Measurements from ENCODE around the gene CAMK2G. TPM values are rescaled to one million over a fixed set of nuclear protein-coding genes. Genes with fewer than 3 reads are reported as not detected.

CAMK2G gene
- total RNA-seq, 1 donor from 2014 or later, result 25.8 TPM

DNA sequence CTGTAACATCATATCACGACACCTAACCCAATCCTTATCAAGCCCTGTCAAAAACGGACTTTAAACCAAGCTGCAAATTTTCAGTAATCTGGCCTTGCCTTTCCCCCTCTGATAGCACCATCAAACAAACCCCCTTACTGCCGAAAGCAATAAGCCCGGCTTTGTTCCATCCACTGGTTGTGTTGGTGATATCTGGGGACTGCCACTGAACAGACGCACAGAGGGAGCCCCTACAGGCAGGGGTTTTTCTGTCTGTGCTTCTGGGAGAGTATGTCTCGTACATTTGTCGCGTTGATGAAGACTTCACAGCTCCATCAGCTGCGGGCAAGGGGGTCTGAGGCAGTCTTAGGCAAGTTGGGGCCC is 36.0 kb upstream of the CAMK2G start:
- Mint-ChIP-seq H3K4me1 (ENCODE audit: low read depth) (peaks cover 40% of the 10 kb centered on the region), H3K27ac (peak overlapping the region; percentile 62), H3K27me3 (ENCODE audit: low read depth) (peaks cover 7% of the 10 kb centered on the region), H3K36me3 (ENCODE audit: low read depth) (peaks cover 26% of the 10 kb centered on the region), H3K9me3 (no peaks in the 10 kb centered on the region), H3K4me3 (ENCODE audit: low read depth) (peak overlapping the region; percentile 81)
- DNase-seq (ENCODE audit: low spot score), result no peak
- intact Hi-C loops (cut with micrococcal nuclease), result no loop called here

DNA sequence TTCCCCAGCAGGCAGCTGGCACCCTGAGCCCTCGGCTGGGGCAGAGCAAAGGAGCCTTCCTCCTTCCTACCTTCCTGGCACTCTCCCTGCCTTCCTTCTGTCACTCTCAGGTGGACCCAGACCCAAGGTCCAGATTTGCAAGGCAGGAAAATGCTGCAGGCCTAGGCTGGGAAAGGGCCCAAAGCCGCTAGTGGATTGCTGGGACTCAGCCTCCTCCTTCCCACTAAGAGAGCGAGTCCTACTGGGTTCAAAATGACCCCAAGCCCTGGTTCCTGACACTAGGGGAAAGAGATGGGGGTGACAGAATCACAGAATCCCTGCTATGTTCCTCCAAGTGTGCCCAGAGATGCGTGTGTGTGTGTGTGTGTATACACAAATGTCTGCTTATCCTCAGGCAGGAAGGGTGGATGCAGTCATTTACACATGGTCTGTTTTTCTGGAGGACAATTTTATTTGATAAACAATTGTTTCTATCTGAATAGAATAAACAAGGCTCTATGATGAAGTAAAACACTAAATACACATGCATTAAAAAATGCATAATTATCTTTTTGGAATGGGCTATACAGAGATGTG is 35.3 kb upstream of the CAMK2G start:
- no peak for DNase-seq (ENCODE audit: low spot score)
- peak overlapping the region; percentile 58 for H3K4me3 Mint-ChIP-seq (ENCODE audit: low read depth)
- H3K4me1 Mint-ChIP-seq (ENCODE audit: low read depth), result peaks cover 40% of the 10 kb centered on the region
- H3K36me3 Mint-ChIP-seq (ENCODE audit: low read depth), result peaks cover 19% of the 10 kb centered on the region
- H3K9me3 Mint-ChIP-seq, result no peaks in the 10 kb centered on the region
- H3K27ac Mint-ChIP-seq, result peak overlapping the region; percentile 73
- H3K27me3 Mint-ChIP-seq (ENCODE audit: low read depth), result peaks cover 6% of the 10 kb centered on the region
- intact Hi-C loops (cut with micrococcal nuclease), result loop anchor here (1.0 to 2.0 kb wide), 3 partner anchors 13 to 47 kb away; no protein-coding TSS in a partner anchor

DNA sequence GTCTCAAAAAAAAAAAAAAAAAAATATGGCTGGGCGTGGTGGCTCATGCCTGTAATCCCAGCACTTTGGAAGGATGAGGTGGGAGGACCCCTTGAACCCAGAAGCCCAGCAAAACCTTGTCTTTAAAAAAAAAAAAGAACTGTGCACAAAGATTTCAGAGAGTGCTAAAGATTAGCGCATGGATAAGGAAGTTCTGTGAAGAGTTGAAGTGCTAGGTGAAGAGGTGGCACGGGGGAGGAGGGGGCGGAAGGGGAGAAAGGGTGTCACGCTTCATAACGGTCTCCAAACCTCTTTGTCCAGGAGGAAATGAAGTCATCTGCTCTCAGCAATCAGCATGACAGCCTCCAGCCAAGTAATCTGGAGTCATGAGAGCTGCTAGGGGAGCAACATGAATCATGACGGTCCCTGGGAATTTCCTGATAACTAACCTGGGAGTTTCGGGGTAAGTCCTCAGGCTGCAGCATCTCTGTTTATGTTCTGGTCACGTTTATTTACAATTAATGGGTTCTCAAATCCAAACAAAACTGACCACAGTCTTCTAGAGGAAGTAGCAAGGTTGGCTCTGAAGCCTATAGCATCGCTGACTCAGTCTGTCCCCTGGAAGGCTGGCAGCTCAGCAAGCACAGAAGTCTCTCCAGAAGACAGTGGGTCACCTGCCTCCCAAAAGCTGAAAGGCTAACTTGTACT is 34.6 kb upstream of the CAMK2G start:
- peak; percentile 53 for DNase-seq (ENCODE audit: low spot score)
- H3K27ac Mint-ChIP-seq, result peak overlapping the region; percentile 73
- H3K9me3 Mint-ChIP-seq, result no peaks in the 10 kb centered on the region
- H3K36me3 Mint-ChIP-seq (ENCODE audit: low read depth), result peaks cover 12% of the 10 kb centered on the region
- peaks cover 5% of the 10 kb centered on the region for H3K27me3 Mint-ChIP-seq (ENCODE audit: low read depth)
- H3K4me3 Mint-ChIP-seq (ENCODE audit: low read depth), result peak overlapping the region; percentile 58
- intact Hi-C loops (cut with micrococcal nuclease), result loop anchor here (1.0 to 2.0 kb wide), 3 partner anchors 13 to 48 kb away; no protein-coding TSS in a partner anchor
- peaks cover 40% of the 10 kb centered on the region for H3K4me1 Mint-ChIP-seq (ENCODE audit: low read depth)

DNA sequence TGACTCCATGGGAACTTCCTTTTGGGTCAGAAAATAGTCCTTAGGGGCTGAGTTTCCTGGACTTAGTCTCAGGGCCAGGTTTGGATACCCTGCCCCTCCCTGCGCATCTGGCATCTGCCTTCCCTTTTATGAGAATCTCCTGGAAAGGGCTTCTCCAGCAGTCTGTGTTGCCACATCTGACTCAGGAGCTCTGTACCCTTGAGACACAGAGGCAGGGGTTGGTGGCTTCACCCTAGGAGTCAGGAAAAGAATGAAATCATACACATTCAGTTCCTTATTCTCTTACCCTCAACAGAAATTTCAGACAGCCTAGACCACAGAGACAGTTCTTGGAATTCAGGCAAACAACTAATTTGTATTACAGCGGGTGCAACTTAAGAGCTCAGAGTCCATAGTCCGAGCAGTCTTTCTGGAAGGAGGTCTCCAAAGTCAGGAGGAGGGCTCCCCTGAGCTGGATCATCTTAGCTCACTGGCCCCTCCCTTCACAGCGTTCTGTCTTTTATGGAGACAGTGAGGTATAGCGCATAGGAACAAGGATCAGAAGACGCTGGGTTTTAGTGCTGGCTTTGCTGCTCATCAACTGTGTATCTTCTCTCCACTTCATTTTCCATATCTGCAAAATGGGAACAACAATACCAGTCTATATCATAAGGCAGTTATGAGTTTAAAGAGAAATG is 33.6 kb upstream of the CAMK2G start:
- peaks cover 40% of the 10 kb centered on the region for H3K4me1 Mint-ChIP-seq (ENCODE audit: low read depth)
- H3K9me3 Mint-ChIP-seq, result no peaks in the 10 kb centered on the region
- peak overlapping the region; percentile 58 for H3K4me3 Mint-ChIP-seq (ENCODE audit: low read depth)
- no peak for DNase-seq (ENCODE audit: low spot score)
- intact Hi-C loops (cut with micrococcal nuclease), result loop anchor here (2.0 kb wide), 2 partner anchors 19 to 49 kb away; no protein-coding TSS in a partner anchor
- peak overlapping the region; percentile 59 for H3K27ac Mint-ChIP-seq
- H3K36me3 Mint-ChIP-seq (ENCODE audit: low read depth), result peaks cover 3% of the 10 kb centered on the region
- peaks cover 5% of the 10 kb centered on the region for H3K27me3 Mint-ChIP-seq (ENCODE audit: low read depth)

DNA sequence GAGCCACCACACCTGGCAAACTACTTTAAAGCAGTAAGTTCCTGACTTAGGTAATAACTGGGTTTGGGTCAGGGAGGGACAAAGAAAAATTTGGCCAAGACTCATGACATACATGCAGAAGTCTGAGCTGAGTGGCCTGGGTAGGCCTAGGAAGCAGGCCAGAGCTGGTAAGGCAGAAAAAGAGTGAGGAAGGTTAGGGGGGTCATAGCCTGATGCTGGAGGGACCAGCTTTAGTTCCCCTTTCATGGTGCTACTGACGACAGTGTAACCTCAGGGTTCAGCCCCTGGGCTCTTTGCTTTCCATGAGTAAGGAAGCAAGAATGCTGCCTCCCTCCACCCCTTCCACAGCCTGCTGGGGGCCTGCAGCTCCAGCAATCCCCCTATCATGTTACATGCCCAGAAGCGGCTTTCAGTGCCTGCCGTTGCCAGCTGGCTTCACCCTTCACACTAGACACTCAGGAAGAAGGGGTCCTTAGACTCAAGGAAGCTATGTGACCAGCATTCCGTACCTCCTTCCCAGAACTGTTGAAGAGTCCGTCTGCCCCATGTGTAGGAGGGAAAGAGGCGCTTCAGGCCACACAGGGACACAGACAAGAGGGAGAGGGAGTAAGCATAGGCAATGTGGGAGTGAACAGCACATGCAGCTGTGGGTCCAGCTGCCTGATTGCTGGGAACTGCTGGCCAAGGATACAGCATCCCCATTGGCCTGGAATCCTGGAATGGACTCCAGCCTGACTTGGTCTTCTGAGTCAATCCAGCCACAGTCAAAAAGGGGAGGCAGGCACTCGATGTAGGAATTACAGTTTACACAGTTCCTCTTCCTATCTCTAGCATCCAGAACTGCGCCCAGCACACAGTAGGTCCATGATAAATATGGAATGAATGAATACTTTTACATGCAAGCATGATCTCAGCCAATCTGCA is 32.4 kb upstream of the CAMK2G start:
- peaks cover 8% of the 10 kb centered on the region for H3K27me3 Mint-ChIP-seq (ENCODE audit: low read depth)
- H3K4me1 Mint-ChIP-seq (ENCODE audit: low read depth), result peaks cover 37% of the 10 kb centered on the region
- H3K27ac Mint-ChIP-seq, result no peak overlapping the region
- intact Hi-C loops (cut with micrococcal nuclease), result no loop called here
- no peaks in the 10 kb centered on the region for H3K9me3 Mint-ChIP-seq
- DNase-seq (ENCODE audit: low spot score), result no peak
- no peaks in the 10 kb centered on the region for H3K36me3 Mint-ChIP-seq (ENCODE audit: low read depth)
- H3K4me3 Mint-ChIP-seq (ENCODE audit: low read depth), result no peak overlapping the region

DNA sequence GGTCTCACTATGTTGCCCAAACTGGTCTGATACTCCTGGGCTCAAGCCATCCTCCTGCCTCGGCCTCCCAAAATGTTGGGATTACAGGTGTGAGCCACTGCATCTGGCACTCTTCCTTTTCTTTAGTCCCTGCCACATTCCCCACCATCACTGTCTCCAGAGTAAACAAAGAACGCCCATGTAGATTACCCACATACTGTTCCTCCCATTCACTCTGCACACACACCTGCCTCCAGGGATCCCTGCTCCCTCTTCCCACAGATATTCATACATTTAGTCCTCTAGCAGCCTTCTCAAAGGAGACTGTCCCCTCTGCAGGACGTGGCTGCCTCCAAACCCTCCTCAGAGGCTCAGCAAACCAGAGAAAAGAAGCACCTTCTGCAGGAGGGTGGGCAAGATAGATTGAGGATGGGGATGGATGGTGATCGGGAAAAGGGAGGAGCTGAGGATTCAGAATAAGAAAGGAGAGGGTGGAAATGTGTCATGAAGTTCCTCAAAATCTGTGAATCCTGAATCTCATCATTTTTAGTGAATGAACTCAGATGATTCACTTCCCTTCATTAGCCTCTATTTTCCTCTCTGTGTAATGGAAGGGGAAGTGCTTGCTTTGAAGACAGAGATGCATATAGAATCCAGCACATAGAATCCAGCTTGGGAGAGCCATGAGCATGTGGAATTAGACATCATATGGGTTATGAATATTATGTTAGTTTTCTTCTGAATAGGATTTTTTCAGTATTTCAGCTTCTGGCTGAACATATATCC is 31.1 kb upstream of the CAMK2G start:
- no peak for DNase-seq (ENCODE audit: low spot score)
- no peak overlapping the region for H3K4me3 Mint-ChIP-seq (ENCODE audit: low read depth)
- H3K9me3 Mint-ChIP-seq, result no peaks in the 10 kb centered on the region
- H3K27me3 Mint-ChIP-seq (ENCODE audit: low read depth), result peaks cover 6% of the 10 kb centered on the region
- intact Hi-C loops (cut with micrococcal nuclease), result no loop called here
- peaks cover 29% of the 10 kb centered on the region for H3K4me1 Mint-ChIP-seq (ENCODE audit: low read depth)
- H3K36me3 Mint-ChIP-seq (ENCODE audit: low read depth), result no peaks in the 10 kb centered on the region
- no peak overlapping the region for H3K27ac Mint-ChIP-seq

DNA sequence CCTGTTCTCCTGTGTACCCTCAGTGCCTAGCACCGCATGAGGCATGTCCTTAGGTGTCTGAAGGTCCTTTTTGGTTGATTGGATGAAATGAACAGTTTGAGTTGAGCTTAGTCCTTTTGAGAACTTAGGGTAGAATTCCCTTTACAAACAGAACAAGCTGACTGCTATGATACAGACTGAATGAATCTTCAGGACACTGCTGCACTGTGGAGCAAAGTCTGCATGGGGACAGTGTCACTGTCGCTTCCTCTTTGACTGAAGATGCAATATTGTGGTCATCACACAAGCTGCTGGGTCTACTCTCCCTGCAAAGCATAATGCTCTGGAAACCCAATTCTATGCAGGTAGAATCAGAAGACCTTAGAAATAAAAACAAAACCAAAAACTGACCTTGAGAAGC is 28.0 kb upstream of the CAMK2G start:
- no peak for DNase-seq (ENCODE audit: low spot score)
- intact Hi-C loops (cut with micrococcal nuclease), result no loop called here
- Mint-ChIP-seq H3K4me1 (ENCODE audit: low read depth) (peaks cover 8% of the 10 kb centered on the region), H3K27ac (no peak overlapping the region), H3K4me3 (ENCODE audit: low read depth) (no peak overlapping the region), H3K9me3 (no peaks in the 10 kb centered on the region), H3K36me3 (ENCODE audit: low read depth) (no peaks in the 10 kb centered on the region), H3K27me3 (ENCODE audit: low read depth) (peaks cover 6% of the 10 kb centered on the region)

DNA sequence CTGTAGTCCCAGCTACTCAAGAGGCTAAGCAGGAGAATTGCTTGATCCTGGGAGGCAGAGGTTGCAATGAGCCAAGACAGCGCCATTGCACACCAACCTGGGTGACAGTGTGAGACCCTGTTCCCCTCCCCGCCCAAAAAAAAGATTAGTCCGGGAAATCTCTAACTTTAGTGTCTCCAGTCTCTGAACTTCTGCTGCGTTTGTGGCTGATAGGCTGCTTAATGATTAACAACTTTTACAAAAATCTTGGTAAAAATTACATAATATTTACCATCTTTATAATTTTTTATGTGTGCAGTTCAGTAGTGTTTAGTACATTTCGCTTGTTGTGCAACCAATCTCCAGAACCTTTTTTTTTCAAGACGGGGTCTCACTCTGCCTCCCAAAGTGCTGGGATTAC is 26.9 kb upstream of the CAMK2G start:
- no peaks in the 10 kb centered on the region for H3K9me3 Mint-ChIP-seq
- H3K27me3 Mint-ChIP-seq (ENCODE audit: low read depth), result peaks cover 6% of the 10 kb centered on the region
- H3K4me1 Mint-ChIP-seq (ENCODE audit: low read depth), result peaks cover 5% of the 10 kb centered on the region
- H3K27ac Mint-ChIP-seq, result no peak overlapping the region
- intact Hi-C loops (cut with micrococcal nuclease), result no loop called here
- no peak overlapping the region for H3K4me3 Mint-ChIP-seq (ENCODE audit: low read depth)
- DNase-seq (ENCODE audit: low spot score), result no peak
- no peaks in the 10 kb centered on the region for H3K36me3 Mint-ChIP-seq (ENCODE audit: low read depth)

DNA sequence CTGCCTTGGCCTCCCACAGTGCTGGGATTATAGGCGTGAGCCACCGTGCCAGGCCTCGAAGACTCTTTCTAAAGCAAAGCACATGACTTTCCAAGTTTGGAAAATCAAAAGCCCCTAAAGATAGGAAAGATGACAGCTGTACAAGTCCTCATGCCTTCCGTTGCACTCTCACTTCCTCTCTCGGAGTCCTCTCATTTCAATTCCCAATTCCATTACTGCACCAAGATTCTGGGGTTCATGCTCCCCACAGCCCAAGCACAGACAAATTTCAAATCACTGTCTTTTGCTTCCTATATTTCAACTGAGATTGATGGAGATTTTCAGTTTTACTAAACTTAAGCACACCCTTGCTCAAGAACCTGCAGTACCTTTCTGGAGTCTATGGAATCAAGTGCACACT is 25.7 kb upstream of the CAMK2G start:
- H3K27me3 Mint-ChIP-seq (ENCODE audit: low read depth), result peaks cover 6% of the 10 kb centered on the region
- no peak overlapping the region for H3K27ac Mint-ChIP-seq
- H3K36me3 Mint-ChIP-seq (ENCODE audit: low read depth), result no peaks in the 10 kb centered on the region
- H3K4me3 Mint-ChIP-seq (ENCODE audit: low read depth), result no peak overlapping the region
- H3K4me1 Mint-ChIP-seq (ENCODE audit: low read depth), result peaks cover 5% of the 10 kb centered on the region
- H3K9me3 Mint-ChIP-seq, result no peaks in the 10 kb centered on the region
- no peak for DNase-seq (ENCODE audit: low spot score)
- intact Hi-C loops (cut with micrococcal nuclease), result no loop called here

DNA sequence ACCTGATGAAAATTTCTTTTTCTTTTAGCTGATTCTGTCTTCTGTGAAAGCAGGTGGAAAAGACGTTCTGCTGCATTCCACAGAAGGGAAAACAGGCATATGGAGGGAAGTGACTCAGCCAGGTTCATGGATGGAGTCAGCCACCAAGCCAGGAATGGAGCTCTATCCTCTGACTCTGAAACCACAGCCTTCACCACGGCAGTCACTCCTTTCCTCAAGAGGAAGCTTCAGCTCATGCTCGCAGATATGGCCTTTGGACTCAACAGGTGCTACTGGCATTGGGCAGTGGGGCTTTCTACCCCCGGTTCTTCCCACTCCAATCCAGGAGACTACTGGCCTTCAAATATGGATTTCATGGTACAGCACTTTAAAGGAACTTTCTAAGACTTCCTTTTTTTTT is 25.1 kb upstream of the CAMK2G start:
- Mint-ChIP-seq H3K36me3 (ENCODE audit: low read depth) (no peaks in the 10 kb centered on the region), H3K27me3 (ENCODE audit: low read depth) (peaks cover 6% of the 10 kb centered on the region), H3K9me3 (no peaks in the 10 kb centered on the region), H3K4me3 (ENCODE audit: low read depth) (no peak overlapping the region), H3K27ac (no peak overlapping the region), H3K4me1 (ENCODE audit: low read depth) (peaks cover 10% of the 10 kb centered on the region)
- no peak for DNase-seq (ENCODE audit: low spot score)
- intact Hi-C loops (cut with micrococcal nuclease), result no loop called here

DNA sequence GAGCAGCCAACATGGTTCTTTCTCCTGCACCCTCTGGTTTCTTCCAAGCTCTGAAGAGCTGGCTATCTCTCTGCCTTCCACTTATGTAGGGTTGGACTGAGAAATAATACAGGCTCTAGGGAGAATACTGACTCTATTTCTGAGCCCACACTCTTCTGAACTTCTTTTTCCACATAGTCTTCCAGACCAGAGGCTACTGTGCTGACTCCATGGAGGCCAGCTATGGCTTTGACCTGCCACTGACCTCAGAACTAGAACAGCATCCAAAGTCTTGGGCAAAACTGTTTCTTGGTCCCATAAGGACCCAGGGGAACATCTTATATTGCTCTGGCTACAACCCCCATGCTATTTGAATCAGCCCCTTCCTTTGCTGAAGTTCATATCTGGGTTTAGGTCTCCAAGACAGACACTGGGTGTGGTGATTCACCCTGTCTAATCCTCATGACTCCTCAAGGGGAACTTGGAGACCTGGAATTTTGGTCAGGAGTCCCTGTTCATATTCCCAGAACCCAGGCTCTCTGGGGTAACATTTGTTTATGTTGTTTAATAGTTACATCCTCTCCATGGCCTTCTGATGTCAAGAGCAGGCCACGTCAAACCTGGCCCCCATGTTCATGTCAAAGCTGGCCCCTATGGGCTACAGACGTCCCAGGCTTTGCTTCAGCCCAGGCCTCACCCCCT is 24.5 kb upstream of the CAMK2G start:
- intact Hi-C loops (cut with micrococcal nuclease), result no loop called here
- Mint-ChIP-seq H3K27ac (no peak overlapping the region), H3K9me3 (no peaks in the 10 kb centered on the region), H3K4me1 (ENCODE audit: low read depth) (peaks cover 16% of the 10 kb centered on the region), H3K27me3 (ENCODE audit: low read depth) (peaks cover 6% of the 10 kb centered on the region), H3K36me3 (ENCODE audit: low read depth) (no peaks in the 10 kb centered on the region), H3K4me3 (ENCODE audit: low read depth) (no peak overlapping the region)
- no peak for DNase-seq (ENCODE audit: low spot score)
